AG04449 (cell line): Measurements from ENCODE around the gene DXO.

Experiments used
- CTCF ChIA-PET: fragments of 350-600 bp; formaldehyde crosslinking; extraction: SDS; loops from one replicate; lab custom pipeline; 2021; ENCODE audit warnings: antibody characterized with exemption; lab: Yijun Ruan, JAX
- POLR2A ChIA-PET: fragments of 400-600, 350-600 bp; formaldehyde crosslinking; extraction: SDS; loops from one replicate; lab custom pipeline; 2020; ENCODE audit warnings: antibody characterized with exemption, inconsistent platforms; lab: Yijun Ruan, JAX
- DNase-seq: peaks from one replicate; pipeline ENCODE4 v3.0.0-alpha.2; 2010; ENCODE audit warnings: low read depth, low spot score
- H3K4me3 ChIP-seq: 2 replicates; pipeline ENCODE4 v1.5.1; 2011; ENCODE audit warnings: low read depth, mild to moderate bottlenecking, control low read depth, low read length
- CTCF ChIP-seq: IDR thresholded peaks from one replicate; pipeline ENCODE4 v1.5.1; 2011; ENCODE audit warnings: mild to moderate bottlenecking, moderate library complexity, low read length, control low read depth, inconsistent platforms; ENCODE audit not compliant: insufficient read depth; ENCODE audit errors: missing control alignments

Gene DXO

GRCh38 chr6:31945507-31946369, 26.2 kb downstream of the DXO start, which contains the start of gene CFB:
Gene CFB, plus strand, starts transcription at chr6:31946095. Its CDS starts 127 bp downstream, at chr6:31946222.
- ChIA-PET POLR2A (interaction anchor here (0.8 kb wide), 1 partner anchor 23 kb away, joined by 3 read pairs; no protein-coding TSS in a partner anchor), CTCF (interaction anchor here (0.9 to 1.8 kb wide), 4 partner anchors 11 to 57 kb away, joined by 3 to 6 read pairs (median 4); no protein-coding TSS in a partner anchor)
- TF ChIP-seq CTCF: no peak
- no peak for DNase-seq
- peak within 1 kb of the TSS; percentile 16 for H3K4me3 ChIP-seq

GRCh38 chr6:31945154-31945506, 26.8 kb downstream of the DXO start:
- H3K4me3 ChIP-seq: no peak overlapping the region
- CTCF ChIA-PET: interaction anchor here (0.9 to 1.8 kb wide), 5 partner anchors 8 to 56 kb away, joined by 3 to 8 read pairs (median 5); no protein-coding TSS in a partner anchor
- TF ChIP-seq CTCF: no peak
- no peak for DNase-seq
- POLR2A ChIA-PET: no interaction called here

- POLR2A ChIA-PET: no interaction called here
- CTCF ChIA-PET: interaction anchor here (0.7 to 1.6 kb wide), 2 partner anchors 9 to 14 kb away, joined by 3 to 8 read pairs; no protein-coding TSS in a partner anchor
- H3K4me3 ChIP-seq: no peak overlapping the region
- no peak for TF ChIP-seq CTCF
- DNase-seq: no peak
Measured at GRCh38 chr6:31943742-31944141, 28.2 kb downstream of the DXO start.

GRCh38 chr6:31940256-31940664, 31.7 kb downstream of the DXO start:
- no peak for TF ChIP-seq CTCF
- ChIA-PET POLR2A (no interaction called here), CTCF (interaction anchor here (1.4 to 6.1 kb wide), 3 partner anchors 11 to 20 kb away, joined by 3 to 94 read pairs (median 7); no protein-coding TSS in a partner anchor)
- no peak overlapping the region for H3K4me3 ChIP-seq
- DNase-seq: no peak

GRCh38 chr6:31935823-31936222, 36.1 kb downstream of the DXO start:
- no peak for TF ChIP-seq CTCF
- ChIA-PET POLR2A (no interaction called here), CTCF (interaction anchor here (0.7 to 1.3 kb wide), 4 partner anchors 10 to 17 kb away, joined by 3 to 4 read pairs (median 4); partner anchors contain the start of gene CFB)
- DNase-seq: no peak
- H3K4me3 ChIP-seq: no peak overlapping the region

GRCh38 chr6:31935021-31935420, 36.9 kb downstream of the DXO start:
- CTCF ChIA-PET: interaction anchor here (0.7 to 1.3 kb wide), 4 partner anchors 11 to 18 kb away, joined by 3 to 4 read pairs (median 4); partner anchors contain the start of gene CFB
- TF ChIP-seq CTCF: no peak
- POLR2A ChIA-PET: no interaction called here

More at GRCh38 chr6:31935021-31935420, 36.9 kb downstream of the DXO start:
- H3K4me3 ChIP-seq: no peak overlapping the region
- no peak for DNase-seq
